Fibroblast of skin of right quadriceps (primary cell): ENCODE measurements around the gene CSMD2.

Experiments
- DNase-seq: peaks from one replicate; pipeline ENCODE4 v3.0.0-alpha.2; 2013

CSMD2 gene

DNA sequence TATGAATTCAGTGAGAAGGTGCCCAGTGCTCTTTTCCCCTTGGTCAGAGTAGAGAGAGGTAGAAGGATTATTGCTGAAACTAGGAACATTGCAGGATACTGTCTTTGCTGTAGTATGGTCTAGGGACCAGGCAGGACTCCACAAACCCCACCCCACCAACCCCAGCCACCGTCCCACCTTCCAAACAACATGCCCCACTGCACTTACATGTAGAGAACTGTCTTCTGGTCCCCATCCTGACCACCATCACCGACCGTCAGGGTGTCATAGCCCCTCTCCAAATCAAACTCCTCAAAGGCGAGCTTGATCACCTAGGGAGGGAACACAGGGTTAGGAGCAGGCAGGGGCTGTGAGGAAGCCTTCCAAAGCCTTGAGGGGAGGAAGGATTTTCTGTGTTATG is 372.8 kb downstream of the CSMD2 start:
- no peak for DNase-seq

DNA sequence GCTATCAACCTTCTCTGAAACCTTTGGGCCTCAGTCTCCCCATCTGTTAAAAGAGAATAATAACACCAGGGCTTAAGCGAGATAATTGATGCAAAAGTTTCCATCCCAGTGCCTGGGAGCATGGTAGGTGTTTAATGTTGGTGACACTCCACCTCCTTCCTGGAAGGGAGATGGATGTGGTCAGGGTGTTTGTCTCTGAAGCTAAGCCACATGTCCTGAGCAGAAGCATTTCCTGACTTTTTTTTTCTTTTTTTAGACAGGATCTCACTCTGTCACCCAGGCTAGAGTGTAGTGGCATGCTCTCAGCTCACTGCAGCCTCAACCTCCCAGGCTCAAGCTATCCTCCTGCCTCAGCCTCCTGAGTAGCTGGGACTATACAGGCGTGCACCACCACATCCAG is 373.8 kb downstream of the CSMD2 start:
- DNase-seq: no peak

DNA sequence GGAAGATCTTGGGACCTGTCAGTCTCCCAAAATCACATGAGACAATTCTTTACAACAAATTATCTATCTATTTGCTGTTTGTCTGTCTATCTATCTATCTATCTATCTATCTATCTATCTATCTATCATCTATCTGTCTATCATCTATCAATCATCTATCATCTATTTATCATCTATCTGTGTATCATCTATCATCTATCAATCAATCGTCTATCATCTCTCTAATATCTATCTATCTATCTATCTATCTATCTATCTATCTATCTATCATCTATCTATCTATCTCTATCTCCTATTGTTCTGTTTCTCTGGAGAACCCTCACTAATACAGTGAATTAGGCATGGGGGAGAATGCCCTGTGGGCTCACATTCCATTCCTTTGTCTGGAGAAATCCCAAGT is 374.5 kb downstream of the CSMD2 start:
- DNase-seq: no peak

DNA sequence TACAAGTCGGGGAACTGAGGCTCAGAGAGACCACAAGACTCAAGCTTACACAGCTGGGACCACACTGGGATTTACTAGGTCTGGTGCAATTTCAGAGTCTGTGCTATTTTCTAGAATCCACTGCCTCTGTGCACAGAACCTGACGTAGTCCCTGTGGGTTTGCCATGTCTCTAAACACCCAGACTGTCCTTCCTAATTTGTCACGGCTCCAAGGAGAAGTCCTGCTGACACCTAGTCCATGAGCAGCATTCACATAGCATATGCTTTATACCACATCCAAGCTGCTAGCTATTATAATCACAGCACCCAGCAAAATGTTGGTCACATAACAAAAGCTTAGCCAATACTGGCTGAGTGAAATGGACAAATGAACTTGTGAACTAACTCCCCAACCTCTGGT is 380.2 kb downstream of the CSMD2 start:
- DNase-seq: no peak

DNA sequence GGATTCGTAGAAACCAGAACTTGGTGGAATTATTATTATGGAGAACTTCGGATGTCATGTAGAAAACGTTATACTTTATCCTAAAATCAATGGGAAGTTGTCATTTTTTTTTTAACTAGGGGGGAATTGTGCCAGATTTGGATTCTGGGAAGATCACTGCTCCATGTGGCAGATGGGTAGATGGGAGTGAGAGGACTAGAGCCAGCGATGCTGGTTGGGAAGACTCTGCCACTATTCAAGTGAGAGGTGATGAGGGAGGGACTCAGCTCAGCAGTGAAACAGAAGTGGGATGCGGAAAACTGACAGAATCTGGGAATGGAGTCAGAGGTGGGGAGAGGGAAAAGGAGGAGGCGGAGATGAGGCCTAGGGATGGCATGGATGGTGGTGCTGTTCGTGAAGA is 382.3 kb downstream of the CSMD2 start:
- DNase-seq: no peak

DNA sequence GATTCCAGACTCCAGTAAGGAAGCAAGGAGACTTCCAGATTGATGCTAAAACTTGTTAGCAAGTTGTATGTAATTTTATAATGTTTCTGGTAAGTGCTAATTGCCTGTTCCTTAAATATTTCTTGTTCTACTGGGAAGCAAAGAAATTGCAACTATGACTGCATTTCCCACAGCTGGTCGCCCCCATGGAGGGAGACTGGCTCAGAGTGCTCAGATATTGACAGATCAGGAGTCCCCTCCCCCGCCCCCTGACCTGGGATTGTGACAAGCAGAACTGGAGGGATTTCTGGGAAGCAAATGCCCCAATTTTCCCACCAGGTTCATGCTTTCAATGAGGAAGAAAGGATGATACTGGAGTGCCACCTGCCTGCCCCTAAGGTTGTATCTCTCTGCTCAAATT is 383.4 kb downstream of the CSMD2 start:
- DNase-seq: no peak

DNA sequence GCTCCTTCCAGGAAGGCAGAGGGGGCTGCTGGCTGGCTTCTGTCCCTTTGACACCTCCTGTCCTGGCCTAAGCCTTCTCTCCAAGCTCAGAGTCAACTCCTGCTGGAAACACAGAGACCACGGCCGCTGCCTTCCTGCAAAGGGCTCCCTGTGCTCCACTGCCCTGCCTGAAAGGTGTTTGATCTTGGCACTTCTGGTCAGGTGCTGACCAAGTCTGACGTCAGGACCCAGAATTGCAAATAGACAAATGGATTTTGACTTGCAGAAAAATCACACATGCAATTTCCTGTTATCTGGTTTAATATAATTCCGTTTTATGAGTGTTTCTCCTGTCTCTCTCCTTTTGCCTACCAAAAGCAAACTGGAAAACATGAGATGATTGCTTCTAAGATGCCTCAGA is 387.7 kb downstream of the CSMD2 start:
- no peak for DNase-seq

- no peak for DNase-seq
These were observed 396.2 kb downstream of the CSMD2 start for GRCh38 chr1:33768821-33769220.

- DNase-seq: no peak
These were observed 396.9 kb downstream of the CSMD2 start for GRCh38 chr1:33768106-33768505.

DNA sequence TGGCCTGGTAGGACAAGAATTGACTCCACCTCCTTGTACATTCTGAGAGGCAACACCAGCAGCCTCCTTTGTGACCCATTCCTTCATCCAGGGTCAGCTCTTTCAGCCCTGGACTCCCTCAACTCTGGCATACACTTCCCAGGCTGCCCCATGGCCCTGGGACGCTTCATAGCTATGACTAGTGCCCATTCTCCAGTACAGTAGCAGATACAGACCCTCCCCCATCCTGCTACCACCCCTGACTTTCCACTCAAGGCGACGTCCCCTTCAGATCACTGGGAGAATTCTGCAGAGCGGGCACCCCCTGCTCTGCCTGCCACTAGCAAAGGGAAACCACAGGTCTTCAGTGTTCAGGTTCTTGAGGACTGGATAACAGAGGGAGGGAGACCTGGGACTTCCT is 400.9 kb downstream of the CSMD2 start:
- no peak for DNase-seq

- DNase-seq: peak; percentile 69
These were observed 401.6 kb downstream of the CSMD2 start for GRCh38 chr1:33763406-33763805.

DNA sequence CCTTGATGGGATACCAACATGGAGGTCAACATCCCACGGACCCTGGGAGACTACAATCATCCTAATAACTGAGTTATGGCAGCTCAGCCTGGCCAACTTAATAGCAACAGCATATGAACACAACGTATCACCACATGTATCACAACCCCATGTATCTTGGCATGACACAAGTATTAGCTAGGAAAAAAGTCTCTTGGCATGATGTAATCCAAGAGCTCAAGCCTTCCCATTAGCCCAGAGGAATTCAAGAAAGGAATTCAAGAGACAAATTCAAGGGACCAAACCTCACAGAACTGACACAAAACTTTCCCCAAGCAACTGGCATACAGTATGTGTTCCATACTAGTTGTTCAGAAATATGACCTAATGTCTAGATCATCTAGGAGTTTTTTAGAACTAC is 402.1 kb downstream of the CSMD2 start:
- DNase-seq: peak; percentile 43

DNA sequence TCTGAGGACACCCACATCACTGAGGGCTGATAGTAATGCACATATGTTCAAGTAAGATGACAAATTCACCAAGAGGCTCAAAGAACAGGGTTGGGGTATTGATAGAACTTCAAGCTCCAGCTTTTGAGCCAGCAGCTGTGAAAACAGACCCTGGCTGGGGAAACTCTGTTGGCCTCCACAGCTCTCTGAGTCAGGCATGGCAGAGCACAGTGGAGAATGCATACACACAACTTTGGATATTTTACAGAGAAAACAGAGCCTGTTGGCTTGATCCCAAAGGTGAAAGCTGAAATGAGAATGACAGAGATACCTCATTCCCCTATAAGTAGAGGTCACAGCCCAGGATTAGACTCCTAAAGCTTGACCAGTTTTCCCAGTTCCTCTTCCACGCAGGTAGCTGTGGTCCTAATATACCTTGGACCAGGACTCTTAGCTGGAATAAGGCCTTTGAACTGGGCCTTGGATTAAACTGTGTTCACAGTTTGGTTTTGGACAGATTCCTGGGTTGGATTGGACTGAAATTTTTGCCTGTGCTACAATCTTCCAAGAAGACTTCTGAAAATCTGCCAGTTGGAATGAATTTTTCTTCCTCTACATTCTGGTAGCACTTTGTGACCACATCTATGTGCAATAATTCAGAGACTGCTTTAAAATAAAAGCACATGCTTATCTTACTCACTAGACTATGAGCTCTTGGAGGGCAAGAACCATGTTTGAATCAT is 402.8 kb downstream of the CSMD2 start:
- DNase-seq: peak; percentile 58

DNA sequence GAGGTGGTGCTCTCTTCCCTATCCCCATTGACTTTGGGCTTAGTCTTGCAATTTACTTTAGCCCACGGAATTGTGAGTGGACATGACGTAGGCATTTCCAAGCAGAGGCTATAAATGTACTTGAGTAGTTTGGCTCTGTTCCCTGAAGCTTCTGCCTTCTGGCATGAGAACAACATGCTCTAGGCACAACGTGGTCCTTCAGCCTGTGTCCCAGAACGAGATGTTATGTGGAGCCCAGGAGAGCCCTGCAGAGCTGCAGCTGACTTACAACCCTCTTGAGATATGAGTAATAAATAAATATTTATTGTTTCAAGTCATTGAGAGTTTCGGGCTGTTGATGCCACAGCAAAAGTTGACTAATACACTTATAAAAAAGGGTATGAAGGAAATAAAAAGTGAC is 406.3 kb downstream of the CSMD2 start:
- peak; percentile 58 for DNase-seq

- DNase-seq: no peak
These were observed 411.8 kb downstream of the CSMD2 start for GRCh38 chr1:33753087-33753856.

GRCh38 chr1:33745942-33746341 is 419.1 kb downstream of the CSMD2 start:
- no peak for DNase-seq

GRCh38 chr1:33743221-33743998 is 421.6 kb downstream of the CSMD2 start:
- DNase-seq: no peak

DNA sequence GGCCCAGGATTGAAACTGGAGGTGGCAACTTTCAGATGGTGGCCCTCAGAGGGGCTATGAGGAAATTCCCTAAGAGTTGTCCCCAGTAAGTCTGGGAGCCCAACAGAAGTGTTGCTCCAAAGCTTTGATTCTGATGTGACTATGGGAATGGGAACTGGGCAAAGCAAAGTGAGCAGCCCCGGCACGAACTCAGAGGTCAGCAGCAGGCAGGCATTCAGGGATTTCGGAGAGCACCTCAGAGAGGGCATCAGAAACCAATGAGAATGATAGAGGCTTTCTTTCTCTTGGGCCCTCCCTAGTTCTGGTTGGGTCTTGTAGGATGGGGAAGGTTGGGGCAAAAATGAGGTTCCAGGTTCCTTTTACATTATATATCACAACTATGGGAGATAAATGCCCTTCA is 422.4 kb downstream of the CSMD2 start:
- DNase-seq: no peak

GRCh38 chr1:33741749-33742148 is 423.3 kb downstream of the CSMD2 start:
- no peak for DNase-seq

GRCh38 chr1:33740040-33740744 is 424.8 kb downstream of the CSMD2 start:
- no peak for DNase-seq

- DNase-seq: no peak
These were observed 426.1 kb downstream of the CSMD2 start for GRCh38 chr1:33738976-33739375.

DNA sequence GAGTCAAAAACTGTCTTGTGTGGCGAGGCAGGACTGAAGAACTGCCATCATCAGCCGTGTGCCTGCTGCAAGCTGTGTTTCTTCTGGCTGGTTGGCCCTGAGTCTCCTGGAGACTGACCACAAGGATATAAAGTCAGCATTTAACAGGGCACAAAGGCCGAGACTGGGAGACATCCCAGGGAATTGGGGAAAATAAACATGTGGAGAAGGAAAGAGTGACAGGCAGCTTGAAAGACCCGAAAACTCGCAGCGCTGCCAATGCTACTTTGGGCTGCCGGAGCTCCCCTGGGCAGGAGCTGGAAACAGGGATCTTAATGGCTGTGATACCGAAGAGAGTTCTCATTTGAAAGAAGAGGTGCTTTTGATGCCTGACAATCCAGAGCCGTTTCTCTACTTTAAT is 426.5 kb downstream of the CSMD2 start:
- no peak for DNase-seq

- no peak for DNase-seq
These were observed 428.5 kb downstream of the CSMD2 start for GRCh38 chr1:33736496-33736895.
